Endothelial cell of hepatic sinusoid (primary cell): ENCODE data around the gene ZNF511.
"Not testable (repeated sequence)": the region's sequence is repeated elsewhere in the genome, so short reads cannot be mapped to it uniquely, and the experiment has no call there.

ENCODE experiments used
- in situ Hi-C: cut with HindIII; loops from 2 replicates; pipeline ENCODE4 v1.10.0; 2017; ENCODE audit warnings: low sequenced_read_pairs

The ZNF511 gene, protein sequence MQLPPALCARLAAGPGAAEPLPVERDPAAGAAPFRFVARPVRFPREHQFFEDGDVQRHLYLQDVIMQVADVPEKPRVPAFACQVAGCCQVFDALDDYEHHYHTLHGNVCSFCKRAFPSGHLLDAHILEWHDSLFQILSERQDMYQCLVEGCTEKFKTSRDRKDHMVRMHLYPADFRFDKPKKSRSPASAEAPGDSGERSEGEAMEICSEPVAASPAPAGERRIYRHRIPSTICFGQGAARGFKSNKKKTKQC

DNA sequence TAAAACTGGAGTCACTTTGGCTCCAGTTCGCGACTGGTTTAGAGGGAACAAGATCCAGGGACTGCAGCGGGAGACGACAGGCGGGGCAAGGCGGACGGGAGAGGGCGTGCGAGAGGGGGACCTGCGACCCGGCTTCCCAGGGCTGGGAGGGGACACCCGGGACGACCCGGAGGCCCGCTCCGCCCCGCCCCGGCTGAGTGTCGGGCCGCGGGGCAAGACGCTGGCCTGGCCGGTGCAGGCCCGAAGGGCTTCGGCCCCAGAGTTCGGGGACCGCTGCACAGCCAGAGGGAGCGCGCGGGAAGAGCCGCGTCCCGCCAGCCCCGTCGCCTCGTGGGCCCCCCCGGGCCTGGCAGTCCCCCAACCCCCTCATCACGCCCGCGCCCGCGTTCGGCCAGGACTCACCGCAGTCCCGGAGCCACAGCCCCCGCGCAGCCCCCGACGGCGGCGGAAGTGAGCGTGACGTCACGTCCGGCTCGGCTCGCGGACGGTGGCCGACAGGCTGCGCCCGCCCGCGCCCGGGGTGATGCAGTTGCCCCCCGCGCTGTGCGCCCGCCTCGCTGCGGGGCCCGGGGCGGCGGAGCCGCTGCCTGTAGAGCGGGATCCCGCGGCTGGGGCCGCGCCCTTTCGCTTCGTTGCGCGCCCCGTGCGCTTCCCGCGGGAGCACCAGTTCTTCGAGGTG, at the start of gene ZNF511, which contains the start of gene TUBGCP2:
Gene ZNF511 (plus strand): TSS at position 494 of the 679 bp plus-strand sequence. CDS start 30 bp downstream, at position 524.
Gene TUBGCP2 (minus strand): TSS at position 452 of the 679 bp plus-strand sequence. CDS start 5,931 bp downstream, outside the sequence.
- in situ Hi-C loops: loop anchor here (10.0 kb wide), 2 partner anchors 54 to 56 kb away; no protein-coding TSS in a partner anchor

DNA sequence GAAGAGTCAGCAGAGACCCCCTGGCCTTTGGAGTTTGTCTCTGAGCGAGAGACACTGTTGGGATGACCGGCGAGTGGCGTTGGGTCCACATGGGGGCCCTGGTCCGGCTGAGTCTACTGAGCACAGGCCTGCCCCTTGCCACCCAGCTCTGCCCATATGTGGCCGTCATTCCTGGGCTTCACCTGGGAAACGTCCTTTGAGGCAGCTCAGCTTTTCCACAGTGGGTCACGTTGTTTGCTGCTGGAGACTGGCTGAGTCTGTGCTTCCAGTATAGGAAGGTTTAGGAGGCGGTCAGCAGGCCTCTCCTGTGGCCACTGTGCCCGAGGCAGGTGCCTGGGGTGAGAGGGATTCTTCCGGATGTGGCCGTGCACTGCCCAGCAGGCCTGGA, 49.1 kb upstream of the ZNF511 start:
- in situ Hi-C loops: loop anchor here (5.0 to 10.0 kb wide), 2 partner anchors 45 to 102 kb away; partner anchors contain the start of genes TUBGCP2 and ZNF511

DNA sequence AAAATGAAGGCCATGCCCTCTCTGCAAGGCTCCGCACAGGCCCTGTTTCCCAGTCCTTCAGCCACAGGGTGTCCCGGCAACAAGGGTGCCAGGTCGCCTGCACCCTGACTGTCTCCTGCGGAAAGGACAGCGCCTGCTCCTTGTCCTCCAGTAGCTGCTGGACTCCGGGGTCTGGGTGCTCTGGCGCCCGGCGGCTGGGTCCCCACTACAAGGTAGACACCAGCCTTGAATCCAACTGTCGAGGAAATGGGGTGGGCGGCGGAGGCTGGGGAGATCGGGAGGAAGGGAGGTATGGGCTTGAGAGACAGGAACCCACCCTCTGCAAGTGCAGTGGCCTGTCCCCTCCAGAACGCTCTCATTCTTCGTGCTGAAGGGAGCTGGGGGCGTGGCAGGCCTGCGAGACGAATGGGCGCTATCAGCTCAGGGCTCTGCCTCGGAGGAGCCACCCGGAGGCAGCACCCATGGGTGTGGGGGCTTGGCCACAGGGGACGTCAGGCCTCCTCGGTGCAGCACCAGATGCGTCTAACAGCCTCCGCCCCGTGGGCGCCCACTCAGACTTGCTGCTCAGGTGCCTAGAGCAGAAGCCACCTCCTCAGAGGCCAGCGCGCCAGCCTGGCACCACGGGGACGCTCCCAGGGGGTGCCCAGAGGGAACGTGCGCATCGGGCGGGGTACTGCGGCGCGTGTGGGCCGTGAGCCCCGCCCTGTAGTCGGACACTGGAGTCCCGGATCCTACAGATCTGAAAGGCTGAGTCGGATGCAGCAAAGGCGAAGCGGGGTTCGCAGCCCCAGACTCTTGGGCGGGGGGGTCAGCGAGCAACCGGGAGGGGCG, 47.6 kb upstream of the ZNF511 start:
- in situ Hi-C loops: no loop called here

DNA sequence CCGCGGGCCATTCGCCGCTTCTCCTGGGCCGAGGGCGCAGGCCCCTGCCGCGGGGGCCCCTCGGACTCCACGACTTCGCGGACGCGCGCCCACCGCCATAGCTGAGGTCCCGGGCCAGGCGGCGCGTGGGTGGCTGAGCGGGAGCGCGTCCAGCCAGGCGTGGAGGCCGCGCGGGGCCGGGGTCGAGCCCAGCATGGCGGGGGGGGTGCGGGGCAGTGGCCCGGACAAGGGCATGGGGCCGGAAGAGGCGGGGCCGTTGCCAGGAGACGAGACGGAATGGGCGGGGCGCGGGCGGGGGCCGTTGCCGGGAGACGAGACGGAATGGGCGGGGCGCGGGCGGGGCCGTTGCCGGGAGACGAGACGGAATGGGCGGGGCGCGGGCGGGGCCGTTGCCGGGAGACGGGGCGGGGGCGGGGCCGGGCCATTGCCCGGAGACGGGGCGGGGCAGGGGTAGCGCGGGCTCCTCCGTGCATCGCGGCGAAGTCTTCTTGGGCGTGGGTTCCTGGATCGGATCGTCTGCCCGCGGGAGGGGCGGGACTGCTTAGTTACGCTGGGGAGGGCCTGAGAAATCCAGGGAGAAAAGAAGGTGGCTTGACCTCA, 46.9 kb upstream of the ZNF511 start:
- in situ Hi-C loops: no loop called here

DNA sequence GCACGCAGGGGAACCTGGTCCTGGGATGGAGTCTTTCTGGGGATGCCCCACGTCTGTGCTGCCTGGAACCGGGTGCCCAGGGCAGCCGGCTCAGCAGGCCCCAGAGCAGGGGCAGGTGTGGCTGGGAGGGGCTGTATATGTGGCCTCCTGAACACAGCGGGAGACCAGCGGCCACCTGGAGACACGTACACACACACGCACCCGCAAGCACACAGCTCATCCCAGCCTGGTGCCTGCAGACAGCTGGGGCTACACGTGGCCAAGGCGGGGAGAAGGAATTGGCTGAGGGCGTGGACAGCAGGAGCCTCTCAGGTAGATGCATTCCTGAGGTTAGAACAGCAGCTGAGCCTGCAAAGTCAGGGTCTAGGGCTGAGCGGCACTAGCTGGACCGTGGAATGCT, 46.0 kb upstream of the ZNF511 start:
- in situ Hi-C loops: no loop called here

DNA sequence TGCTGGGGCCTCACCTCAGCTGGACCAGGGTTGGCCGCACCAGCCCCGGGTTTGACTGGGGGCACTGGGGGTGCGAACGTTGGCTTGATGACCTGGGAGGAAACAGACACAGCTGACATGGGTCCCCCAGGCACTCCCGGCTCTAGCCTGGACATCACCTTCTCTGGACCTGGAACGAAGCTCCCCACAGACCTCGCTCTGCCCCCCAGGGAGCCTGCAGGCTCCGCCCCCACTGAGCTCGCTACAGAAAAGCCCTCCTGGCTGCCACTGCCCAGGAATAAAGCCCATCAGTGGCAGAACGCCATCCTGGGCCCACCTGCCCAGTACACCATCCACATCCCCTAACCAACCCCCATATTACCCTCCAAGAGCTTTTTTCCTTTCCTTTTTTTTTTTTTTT, 45.0 kb upstream of the ZNF511 start:
- in situ Hi-C loops: no loop called here

DNA sequence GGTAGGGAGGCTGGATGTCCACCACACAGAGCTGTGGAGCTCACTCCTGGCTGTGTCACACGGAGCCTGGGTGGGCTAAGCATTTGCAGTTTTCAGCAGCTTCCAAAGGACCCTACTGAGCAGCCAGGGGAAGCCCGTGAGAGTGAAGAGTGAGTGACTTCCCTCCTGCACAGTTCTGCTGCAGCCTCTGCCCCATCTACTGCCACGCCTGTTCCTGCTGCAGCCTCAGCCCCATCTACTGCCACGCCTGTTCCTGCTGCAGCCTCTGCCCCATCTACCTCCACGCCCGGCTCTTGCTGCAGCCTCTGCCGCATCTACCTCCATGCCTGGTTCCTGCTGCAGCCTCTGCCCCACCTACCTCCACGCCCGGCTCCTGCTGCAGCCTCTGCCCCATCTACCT, 44.3 kb upstream of the ZNF511 start:
- in situ Hi-C loops: no loop called here

DNA sequence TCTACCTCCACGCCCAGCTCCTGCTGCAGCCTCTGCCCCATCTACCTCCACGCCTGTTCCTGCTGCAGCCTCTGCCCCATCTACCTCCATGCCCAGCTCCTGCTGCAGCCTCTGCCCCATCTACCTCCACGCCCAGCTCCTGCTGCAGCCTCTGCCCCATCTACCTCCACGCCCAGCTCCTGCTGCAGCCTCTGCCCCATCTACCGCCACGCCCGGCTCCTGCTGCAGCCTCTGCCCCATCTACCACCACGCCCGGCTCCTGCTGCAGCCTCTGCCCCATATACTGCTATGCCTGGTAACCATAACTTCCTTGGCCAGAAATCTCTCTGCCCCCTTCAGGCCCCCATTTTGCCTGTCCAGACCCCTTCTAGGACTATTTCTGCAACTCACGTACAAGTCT, 43.7 kb upstream of the ZNF511 start:
- in situ Hi-C loops: not testable (repeated sequence)

DNA sequence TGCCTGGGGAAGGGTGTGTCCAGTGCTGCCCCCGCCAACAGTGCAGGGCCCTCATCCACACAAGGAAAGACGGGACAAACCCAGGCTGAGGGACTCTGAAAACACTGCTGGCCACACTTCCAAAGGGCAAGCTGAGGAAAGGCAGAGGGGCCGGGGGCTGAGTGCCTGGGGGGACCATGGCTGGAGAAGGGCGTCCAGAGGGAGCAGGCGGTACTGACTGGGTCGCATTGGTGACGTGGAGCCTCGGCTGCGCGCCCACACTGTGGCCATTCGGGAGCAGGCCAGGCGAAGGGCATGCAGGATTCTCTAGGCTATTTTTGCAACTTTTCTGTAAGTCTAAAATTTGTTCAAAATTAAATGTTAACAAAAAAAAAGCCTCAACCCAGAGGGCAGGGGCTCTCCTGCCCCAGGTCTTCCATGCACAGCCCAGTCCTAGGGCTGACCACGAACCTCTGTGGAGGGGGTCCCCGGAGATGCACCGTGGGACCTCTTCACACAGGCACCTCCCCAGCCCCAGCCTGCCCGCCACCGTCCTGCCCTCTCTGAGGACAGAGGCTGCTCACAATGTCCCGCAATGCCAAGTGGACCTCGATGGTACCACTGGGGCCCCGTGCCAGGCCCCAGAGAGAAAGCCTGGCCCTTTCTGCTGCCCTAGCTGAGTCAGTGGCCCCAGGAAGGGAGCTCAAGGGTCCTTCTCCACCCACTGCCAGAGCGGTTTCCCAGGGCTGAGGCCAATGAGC, 42.5 kb upstream of the ZNF511 start:
- in situ Hi-C loops: no loop called here

DNA sequence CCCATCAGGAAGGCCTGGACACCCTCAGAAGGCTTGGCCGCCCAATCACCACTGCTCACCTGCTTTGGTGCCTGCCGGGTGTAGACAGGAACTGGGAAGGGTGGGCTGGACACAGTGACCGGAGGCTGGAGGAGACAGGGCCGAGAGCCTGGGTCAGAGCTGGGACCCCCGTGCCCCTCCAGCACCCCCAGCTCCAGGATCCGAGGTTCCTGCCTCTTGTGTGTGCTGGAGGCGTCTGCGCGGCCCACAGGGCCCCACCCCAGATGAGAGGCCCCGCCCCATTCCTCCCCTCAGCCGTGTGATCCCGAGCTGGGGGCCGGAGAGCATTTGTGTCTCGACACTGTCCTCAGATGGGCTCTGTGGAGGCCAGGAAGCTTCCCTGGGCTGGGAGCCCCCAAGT, 41.4 kb upstream of the ZNF511 start:
- in situ Hi-C loops: no loop called here

DNA sequence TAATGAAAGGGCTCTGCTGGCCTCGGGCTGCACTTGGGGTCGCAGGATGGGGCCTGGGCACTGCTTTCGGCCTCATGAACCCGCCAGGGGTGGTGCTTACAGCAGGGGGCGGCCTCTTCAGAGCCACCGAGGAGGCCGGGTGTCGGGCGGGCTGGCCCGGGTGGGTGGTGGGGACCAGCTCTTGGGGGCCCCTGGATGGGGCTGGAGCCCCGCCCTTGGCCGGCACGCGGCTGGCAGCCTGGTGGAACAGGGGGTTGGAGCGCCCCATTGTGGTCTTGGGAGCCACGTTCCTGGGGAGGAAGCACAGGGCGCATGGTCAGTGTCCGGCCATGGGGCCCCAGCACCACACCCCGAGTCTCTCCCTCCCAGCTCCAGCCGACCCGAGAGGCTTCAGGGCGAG, 40.9 kb upstream of the ZNF511 start:
- in situ Hi-C loops: no loop called here

DNA sequence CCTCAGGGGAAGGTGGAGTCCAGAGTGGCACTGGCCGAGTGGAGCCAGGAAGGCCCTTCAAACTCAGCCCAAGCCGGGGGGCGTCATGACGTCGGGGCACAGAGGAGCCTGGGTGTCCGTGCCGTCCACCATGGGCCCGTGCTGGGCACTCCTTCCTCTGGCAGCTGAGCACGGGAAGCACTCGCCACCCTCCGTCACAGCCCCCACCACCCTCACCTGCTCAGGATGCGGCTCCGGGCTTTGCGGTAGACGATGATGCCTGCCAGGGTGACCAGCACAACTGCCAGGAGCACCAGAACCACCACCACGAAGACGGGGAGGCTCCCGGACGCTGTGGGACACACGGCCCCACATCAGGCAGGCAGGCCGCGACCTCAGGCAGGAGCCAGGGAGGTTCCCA, 40.2 kb upstream of the ZNF511 start:
- in situ Hi-C loops: no loop called here

DNA sequence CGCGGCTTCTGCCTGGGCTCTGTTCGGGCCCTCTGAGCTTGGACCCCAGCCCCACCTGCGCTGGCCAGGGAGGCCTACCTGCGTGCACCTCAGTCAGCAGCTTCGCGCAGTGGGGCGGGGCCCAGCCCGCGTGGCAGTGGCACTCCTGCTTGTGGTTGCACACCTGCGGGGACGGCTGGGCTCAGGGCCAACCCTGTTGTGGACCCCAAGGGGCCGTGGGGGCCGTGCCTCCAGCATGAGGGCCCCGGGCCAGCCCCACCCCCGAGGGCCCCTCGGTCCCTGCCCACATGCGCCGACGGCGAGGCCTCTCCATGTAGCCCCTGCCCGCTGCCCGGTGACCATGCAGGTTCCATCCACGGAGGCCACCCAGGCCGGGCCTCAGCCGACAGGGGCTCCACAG, 39.3 kb upstream of the ZNF511 start:
- in situ Hi-C loops: no loop called here

DNA sequence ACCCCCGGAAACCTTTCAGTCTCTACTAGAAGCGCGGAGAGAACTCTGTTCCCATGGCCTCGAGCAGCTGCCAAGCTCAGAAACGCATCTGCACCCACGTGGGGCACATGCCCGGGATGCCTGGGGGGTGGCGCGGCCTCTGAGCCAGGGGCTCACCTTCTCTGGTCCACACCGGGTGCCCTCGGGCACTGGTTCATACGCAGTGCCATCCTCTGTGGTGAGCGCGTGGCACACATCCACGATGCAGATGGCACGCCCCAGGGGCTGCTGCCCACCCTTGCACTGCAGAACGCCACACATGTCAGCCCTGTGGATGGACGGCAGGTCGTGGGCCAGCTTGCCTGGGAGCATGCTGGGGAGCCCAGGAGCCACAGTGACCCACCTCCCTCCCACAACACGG, 38.5 kb upstream of the ZNF511 start:
- in situ Hi-C loops: no loop called here

DNA sequence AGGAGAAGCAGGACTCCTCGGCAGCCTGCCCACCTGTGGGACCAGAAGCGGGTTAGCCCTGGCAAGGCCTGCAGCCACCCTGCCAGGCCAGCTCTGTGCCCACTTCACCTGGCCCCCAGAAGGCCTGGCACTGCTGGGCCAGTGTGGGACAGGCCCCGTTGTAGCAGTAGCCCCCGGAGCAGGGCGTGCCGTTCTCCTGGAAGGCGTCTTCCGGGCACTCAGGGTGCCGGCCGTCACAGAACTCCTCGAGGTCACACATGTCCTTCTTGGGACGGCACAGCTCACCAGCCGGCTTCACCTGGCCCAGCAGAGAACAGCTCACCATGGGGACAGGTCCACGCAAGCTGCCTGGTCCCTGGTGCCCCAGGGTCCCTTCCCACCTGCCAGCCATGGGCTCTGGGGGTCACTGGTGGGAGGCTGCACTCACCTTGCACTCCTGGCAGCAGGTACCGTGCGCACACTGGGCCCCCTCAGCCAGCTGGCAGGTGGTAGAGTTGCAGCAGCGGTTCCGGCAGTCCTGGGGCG, 37.9 kb upstream of the ZNF511 start:
- in situ Hi-C loops: no loop called here

DNA sequence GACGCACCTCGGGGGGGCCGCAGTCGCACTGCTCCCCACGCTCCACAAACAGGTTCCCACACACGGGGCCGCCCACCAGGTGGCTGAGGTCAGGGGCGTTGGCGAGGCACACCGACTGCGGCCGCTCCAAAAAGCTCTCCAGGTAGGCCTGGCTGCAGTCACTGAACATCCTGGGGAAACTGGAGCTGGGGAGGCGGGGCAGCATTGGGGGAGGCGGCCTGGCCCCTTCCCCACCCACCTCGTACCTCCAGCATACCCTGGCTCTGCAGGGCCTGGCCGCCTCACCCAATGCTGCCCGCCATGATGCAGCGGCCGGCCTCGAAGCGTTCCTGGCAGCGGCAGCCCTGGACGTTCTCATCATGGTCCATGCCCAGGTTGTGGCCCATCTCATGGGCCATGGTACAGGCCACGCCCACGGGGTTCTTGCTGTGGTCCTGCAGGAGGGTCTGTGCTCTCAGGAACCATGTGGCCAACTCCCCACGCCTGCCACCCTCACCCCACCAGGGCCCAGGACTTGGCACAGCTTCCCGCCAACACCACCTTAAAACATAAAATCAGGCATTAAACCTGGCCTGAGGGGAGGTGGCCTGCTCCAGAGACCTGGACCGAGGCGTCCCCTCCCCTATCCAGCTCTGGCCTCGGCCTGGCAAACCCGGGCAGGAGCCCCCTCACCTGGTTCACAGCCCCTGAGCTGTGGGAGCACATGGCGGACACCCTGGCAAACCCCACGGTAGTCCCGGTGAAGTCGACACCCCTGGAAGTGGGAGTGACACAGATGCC, 37.0 kb upstream of the ZNF511 start:
- in situ Hi-C loops: no loop called here

DNA sequence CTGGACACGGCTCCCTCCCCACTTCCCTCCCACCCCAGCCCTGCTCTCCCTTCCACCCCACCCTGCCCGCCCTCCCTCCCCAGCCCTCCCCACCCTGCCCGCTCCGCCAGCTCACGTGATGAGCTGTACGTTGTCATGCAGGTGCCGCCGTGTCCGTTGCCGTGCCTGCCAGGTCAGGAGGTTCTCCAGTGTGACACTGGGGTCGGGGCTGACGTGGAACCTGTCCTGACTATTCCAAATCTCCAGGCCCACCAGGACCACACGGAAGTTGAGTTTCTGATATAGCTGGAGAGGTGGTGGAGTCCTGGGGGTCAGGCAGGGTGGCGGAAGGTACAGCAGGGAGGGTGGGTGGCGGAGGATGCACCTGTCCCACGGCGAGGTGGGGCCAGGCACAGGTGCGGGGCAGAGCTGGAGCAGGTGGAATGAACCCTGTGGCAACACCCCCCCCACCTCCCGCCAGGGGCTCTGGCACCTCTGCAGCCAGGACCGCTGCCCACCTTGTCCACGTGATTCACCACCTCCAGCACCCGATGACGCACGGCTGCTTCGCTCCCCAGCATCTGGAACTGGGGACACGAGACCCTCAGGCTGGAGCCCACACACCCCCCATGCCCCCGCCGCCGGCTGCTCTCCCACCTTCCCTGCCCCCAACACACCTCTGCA, 36.3 kb upstream of the ZNF511 start:
- in situ Hi-C loops: no loop called here

DNA sequence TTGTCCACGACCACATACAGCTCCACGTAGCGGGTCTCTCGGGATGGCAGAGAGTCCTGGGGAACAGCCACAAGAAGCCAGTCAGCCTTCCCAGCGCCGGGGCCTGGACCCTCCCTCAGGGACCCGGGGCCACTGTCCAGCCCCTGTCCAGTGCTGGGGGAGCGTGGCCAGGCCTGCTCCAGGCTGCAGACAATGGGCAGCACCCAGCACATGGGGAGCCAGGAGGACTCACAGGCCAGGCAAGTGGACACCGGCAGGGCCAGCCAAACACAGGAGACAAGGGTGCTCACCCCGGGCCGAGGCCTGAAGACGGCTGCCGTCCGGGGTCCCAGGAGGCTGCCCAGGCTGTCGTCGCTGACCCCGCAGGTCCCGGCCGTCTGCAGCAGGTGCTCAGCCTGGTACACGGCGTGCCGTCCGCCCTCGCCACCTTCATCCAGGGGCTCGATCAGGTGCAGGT, 35.7 kb upstream of the ZNF511 start:
- in situ Hi-C loops: no loop called here
